CD4-positive, alpha-beta T cell treated with Interleukin-6 at 100 ng/mL for 8 hours (primary cell): Measurements from ENCODE around the gene PIK3R5.

ENCODE experiments used
- DNase-seq: peaks from one replicate; pipeline ENCODE4 v3.0.0-alpha.2; 2020; ENCODE audit warnings: mixed read lengths, low spot score

The PIK3R5 gene

DNA sequence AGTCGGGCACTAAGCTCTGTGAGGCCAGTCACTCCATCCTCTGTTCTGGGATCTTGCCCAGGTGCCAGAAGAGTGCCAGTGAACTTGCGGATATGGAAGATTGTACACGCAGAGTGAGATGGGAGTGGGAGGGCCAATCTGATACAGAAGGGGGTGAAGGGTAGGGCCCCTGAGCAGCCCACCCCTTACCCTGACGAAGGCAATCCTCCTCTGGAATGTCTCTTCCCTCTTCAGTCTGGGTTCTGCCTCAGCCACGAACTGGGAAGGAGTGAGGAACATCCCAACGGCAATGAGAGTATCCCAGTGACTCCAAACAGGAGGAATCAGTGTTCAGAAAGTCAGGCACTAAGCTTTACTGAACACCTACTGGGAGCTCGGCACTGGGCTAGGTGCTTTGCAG is 86.1 kb downstream of the PIK3R5 start:
- no peak for DNase-seq

DNA sequence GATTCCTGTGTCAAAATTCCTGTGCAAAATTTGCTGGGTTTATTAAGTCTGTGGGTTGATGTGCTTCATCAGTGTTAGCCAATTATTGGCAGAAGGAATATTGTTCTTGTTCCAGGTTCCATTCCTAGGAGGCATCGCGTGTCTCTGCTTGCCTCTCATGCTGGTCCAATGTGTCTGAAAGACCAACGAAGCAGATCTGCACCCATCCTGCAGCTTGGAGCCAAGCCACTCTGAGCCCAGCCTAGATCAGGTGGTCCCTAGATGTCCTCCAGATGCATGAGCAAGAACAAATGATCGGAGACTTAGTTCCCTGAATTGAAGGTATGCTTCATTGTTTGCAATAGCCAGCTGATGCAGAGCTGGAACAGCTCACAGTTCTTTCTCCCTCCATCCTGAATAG is 87.5 kb downstream of the PIK3R5 start:
- no peak for DNase-seq

DNA sequence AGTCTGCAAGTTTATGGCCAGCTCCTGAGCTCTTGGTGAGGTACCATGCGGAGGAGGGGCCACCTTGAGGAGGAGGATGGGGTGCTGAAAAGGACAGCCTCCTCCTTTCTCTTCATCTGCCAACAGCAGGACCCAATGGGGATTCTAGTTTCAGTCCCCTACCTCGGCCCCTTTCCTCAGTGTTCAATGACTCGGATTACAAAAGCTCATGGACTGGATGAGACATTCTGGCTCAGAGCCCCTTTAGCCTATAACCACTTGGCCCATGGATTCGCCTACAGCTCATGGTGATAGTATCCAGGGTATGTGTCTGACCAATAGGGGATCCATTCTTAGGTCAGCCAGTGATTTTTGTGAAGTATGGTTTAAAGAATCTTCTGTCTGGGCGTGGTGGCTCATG is 89.5 kb downstream of the PIK3R5 start:
- DNase-seq, result no peak

DNA sequence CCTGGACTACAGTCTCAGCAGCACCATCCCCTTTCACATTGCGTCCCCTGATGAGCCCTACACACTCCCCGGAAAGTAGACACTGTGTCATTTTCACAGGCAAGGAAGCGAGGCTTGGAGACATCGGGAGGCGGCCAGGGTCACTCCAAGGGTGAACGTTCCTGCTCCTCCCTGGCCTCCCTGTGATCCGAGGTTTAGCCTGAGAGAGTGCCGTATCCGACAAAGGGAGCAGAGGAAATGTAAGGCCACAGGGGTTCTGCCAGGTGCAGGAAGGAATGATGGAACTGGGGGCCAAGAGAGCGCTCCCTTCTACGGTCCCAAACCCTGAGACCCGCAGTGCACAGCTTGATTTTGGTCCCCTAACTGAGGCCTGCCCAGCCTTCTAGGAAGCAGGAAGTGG is 90.1 kb downstream of the PIK3R5 start:
- DNase-seq, result no peak

DNA sequence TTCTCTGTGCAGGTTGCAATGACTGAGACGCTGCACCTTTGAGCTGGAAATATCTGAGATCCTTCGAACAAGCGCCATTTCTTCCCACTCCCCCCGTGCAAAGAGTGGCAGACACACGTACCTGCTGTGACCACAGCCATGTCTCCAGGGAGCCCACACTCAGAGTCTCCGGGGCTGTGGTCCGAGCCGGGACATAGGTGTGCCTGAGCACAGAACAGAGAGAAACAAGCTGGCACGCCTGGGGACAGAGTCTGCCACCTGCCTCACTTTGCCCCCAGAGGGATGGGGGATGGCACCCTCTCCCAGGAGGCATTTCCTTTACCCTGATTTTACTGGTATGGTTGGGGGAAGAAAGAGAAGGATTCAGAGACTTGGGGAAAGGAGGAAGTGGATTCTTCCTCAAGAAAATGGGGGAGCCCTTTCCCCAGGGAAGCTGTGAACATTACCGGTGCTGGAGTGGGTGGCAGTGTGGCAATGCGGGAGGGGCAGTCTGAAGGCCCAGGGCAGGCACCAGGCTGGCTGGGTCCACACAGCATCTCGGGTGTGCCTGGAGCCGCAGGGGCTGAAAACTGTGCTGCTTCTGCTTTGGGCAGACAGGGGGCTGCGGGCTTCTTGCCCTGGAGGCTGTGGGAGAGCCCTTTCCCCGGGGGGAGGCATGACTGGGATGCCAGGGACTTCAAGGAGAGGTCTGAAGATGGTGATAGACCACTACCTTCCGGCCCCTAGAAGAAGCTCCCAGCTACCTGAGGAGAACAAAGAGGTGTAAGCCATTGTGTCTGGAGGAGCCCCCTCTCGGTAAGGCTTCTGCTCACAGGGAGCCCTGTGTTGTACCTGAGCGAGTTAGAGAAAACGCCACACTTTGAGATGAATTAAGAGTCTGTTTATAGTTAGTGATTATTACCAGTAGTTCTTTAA is 91.4 kb downstream of the PIK3R5 start:
- DNase-seq, result no peak

DNA sequence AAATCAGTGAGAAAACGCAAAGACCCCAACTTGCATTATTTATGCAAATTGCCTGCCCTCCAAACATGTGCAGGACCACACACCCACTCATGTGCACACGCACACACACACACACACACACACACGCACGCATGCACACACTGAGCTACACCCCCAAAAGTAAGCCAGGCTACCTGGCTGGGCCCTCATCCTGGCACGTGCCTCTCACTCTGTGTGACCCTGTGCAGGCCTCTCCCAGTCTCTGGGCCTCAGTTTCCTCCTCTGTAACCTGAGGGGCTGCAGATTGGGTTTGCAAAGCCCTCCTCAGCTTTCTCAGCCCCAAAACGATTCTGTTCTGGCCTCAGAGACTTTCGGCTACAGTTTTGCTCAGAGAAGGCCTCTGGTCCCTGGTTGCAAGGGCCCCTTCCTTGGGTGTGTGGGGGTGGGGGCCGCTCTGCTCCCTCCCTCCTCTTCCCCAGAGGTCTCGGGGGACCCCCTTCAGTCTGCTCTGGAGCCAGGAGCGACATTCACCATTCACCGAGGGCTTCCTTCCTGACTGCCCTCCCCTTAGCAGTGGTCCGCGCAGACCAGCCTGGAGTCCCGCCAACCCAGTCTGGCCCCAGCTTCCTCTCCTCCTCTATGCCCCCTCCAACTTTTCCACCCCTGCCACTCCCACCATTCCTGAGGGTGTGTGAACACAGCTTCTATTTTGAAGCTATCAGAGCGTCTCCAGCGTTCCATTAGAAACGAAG is 92.6 kb downstream of the PIK3R5 start:
- DNase-seq, result no peak

DNA sequence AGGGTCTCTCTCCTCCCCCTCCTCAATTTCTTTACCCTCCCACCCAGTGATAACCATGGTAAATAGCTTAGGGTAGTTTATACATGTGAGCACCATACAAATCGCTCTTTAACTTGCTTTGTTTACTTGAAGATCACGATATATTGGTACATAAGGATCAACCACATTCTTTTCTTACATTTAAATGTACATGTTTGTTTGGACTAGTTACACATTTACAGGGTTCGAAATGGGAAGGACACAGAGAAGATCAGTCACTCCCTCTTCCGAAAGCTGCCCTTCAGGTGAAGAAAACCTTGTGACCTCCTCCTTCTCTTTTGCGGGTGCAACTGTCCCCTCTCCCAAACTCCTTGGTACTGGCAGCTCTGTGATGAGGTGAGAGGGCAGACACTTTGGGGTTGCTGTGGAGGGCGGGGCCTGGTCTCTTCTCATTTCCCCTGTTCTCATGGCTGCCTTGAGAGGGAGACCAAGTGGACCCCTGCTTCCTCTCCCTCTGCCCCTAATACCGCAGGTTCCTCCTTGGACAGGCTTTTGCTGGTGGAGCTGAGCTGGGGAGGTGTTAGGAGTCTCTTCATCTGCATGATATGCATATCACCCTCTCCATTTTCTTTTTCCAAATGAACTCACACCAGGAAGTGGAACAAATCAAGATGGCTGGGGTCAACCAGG is 93.3 kb downstream of the PIK3R5 start:
- DNase-seq, result no peak

DNA sequence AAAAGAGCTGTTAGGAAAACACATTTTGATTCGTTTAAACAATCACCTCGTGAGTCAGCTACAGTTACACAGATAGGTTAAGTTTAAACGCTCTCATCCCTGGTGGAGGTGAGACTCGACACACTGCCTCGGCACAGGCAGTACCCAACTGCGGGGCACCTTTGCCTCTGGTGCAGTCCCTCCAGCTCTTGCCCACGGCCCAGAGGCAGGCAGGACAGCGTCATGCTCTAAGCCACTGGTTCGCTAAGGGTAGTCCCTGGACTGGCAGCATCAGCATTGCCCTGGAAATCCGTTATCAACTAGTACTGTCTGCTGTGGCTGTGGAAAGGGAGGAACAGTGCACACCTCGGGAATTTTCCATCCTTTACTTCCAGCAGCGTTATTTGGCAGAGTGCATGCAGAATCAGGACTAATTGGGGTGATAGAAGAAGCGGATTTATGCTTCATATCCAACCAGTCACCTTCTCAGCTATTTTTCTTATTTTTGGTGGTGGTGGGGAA is 94.4 kb downstream of the PIK3R5 start:
- DNase-seq, result no peak

DNA sequence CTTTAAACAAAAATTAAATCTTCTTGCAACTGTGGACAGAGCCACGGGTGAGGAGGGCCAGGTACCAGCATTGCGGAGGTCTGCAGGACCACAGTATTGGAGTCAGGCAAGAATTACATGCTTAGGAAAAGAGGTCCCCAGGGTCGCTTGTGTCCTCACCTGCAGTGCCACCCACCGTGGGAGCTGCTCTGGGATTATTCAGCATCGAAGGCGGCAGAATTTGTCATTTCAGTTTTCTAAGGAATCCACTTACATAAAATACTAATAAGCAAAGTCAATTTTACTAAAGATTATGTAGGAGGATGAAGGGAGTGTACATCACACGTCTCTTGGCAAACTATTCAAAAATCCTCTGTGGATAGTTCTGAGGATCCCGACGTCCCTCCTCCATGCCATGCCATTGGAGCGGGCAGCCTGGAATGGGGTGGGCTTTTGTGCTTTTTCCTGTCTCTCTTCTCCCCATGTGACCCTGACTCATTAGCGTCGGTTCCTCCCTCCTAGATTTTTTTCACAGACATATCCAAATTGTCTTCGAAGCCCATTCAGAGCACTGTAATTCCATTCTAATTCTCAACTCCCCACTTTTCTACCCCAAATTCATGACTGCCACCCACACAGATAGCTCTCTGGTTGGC is 95.0 kb downstream of the PIK3R5 start:
- DNase-seq, result no peak

DNA sequence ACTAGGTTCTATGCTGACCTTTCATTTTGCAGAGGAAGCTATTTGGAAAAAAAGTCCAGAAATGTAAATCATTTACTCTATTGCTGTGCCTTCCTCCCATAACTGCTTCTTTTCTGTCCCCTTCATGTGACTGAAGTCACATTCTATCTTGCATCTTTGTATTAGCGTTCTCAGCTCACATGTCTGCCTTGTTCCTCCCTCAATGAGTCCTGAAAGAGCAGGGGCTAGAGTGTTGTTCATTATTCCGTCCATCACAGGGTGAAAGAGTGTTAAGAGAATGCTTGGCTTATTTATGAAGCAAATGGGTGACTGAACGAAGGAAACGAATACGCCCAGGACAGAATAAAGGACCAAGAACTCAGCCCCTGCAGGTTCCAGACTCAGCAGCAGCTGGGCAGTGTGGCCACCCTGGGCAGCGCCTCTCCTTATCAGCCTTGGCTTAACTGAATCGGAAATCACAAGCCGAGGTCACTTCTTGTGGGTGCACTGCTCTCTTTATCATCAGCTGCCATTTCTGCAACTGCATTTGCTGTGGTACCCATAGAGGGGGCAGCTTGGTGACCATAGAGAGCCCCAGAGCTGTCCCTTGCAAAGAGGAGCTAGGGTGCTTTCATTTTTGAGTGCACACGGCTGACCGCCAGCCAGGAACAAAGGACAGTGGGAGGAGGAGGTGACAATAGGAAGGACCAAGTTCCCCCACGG is 96.2 kb downstream of the PIK3R5 start:
- DNase-seq, result no peak

DNA sequence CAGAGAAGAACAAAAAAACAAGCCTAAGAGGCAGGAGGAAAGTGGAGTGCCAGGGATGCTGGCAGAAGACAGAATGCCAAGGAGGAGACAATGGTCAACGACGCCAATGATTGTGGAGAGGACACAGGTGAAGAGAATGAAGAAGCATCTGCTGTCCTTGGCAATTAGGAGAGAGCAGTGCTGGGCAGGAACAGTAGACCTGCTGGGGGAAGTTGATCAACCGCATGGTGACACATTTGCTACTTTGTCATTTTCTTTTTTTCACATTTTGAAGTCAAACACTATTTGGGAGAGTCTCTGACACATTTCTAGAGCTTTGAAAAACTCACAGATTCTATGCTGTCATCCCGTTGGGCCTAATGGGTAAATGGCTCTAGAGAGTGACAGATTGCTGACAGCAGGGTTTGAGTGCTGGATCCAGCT is 97.0 kb downstream of the PIK3R5 start:
- DNase-seq, result no peak

DNA sequence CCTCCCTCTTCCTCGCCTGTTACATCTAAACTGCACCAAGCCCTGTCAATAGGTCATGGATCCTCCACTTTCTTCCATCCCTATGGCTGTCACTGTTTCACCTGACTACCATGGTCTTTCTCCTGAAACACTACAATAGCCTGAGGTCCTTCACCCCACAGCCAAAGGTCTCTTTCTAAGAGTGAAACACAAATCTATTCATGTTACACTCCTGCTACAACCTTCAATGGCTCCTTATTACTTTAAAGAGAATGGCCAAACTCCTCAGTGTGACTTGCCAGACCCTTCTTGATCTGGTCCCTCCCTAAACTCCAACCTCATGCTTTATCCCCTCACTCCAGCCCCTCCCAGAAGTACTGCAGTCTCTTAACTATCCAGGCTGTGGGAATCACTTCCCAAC is 97.4 kb downstream of the PIK3R5 start:
- no peak for DNase-seq

DNA sequence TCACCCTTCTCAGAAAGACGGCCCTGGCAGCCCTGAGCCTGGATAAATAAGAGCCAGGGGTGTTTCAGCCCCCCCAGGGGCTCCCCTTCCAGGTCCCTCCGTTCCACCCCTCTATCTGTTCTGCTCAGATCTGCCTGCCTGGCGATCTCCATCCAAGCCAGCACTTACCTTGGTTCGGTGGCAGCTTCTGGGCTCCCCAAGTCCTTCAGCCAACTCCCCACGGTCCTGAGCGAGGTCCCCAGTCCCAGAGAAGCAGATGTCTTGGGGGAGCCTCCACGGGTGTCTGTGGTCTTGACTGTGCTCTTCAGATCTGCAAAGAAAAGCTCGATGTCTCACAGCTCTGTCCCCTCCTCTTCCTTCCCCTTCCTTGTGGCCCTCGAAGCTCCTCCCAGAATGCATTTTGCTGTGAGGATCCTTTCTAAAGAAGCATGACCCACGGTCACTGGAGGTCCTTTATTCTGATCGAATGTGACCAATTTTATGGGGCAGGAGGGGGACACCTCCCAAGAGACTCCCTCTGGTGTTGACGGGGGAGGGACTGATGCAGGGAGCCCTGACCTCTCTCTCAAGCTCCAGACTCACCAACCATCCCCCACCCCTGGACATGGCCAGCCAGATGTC is 98.0 kb downstream of the PIK3R5 start, which contains the start of gene PIK3R6:
TSS of gene PIK3R6 (minus strand) at position 314 of the 621 bp plus-strand sequence. CDS start 17,880 bp downstream, outside the sequence.
- DNase-seq, result no peak

DNA sequence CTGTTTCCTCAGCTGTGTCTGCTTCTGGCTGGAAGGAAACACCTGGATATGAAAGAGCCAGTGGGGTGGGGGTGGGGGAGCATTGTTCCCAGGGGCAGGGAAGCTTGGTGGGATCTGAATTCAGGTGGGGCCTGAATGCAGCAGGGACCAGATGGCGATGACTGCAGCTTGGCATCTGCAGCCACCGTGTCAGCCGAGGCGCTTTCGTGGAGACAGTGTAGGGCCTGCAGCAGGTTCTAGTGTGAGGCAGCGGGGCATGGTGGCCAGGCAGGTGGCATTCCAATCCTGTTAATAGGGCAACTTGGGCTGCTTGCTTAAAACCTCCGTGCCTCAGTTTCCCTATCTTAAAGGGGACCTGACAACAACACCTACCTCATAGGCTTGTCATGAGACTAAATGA is 99.7 kb downstream of the PIK3R5 start:
- no peak for DNase-seq

DNA sequence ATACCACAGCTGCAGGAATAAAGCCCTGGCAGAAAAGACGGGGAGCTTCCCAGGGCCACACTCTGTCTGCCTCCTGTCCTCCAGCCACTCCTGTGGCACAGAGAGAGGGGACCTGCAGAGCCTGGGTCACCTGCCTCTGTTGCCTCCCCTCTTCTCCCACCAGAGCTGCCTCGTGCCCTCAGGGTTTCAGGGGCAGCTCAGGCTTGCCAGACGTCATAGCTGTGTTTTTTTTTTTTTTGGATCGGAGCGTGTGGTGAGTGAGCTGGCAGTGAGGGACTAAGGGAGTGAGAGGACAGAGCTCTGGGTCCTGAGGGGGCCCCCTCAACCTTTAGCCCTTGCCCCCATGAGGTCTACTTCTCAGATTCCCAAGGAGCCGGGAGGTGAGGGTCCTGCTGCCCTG is 100.1 kb downstream of the PIK3R5 start:
- no peak for DNase-seq

DNA sequence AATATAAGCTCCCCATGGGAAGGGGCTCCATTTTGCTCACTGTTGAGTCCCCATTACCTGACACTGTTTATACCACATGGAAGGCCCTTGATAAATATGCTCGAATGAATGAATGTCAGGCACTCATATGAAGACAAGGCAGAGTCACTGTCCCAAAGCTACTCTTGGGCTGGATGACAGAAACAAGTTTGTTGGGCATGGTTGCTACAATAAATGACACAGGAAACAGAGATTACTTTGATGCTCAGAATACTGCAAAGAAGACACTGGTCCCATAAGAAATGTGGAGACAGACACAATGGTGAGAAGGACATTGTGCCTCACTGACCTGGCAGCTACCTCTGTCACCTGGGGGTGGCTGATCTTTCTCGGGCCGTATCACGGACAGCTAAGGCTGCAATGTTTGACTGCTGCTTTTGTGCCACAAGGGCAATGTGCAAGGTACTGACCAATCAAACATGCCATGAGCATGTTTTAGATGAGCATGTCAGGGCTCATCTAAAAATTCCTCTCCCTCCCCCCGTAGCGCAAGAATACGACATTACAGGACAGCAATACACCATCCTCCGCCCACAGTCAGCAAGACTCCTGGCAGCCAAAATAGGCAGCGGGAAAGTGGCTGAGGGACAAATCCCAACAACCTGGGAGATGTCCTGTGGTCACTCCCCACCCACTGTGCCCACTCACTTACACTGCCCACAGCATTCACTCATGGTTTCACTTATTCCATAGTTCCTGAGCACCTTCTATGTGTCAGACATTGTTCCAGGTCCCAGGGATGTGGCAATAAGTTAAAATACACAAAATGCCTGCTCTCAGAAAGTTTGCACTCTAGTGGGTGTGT is 103.1 kb downstream of the PIK3R5 start:
- DNase-seq, result no peak

DNA sequence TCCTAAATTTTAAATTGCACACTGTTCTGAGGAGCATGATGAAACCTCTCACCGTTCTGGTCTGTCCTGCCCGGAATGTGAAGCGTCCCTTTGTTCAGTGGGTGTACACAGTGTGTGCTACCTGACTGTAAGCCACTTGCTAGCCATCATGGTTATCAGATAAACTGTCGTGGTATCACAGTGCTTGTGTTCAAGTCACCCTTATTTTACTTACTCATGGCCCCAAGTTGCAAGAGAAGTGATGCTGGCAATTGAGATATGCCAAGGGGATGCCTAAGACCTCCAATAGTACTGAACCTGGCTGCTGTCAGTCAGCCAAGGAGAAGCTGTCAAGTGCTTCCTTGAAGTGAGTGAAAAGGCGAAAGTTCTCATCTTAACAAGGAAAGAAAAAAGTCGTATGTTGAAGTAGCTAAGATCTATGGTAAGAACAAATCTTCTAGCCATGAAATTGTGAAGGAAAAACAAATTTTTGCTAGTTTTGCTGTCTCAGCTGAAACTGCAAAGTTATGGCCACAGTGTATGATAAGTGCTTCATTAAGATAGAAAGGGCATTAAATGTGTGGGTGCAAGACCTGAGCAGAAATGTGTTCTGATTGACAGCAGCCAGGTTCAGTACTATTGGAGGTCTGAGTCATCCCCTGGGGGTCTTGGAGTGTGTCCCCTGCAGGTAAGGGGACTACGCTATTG is 103.9 kb downstream of the PIK3R5 start:
- no peak for DNase-seq

DNA sequence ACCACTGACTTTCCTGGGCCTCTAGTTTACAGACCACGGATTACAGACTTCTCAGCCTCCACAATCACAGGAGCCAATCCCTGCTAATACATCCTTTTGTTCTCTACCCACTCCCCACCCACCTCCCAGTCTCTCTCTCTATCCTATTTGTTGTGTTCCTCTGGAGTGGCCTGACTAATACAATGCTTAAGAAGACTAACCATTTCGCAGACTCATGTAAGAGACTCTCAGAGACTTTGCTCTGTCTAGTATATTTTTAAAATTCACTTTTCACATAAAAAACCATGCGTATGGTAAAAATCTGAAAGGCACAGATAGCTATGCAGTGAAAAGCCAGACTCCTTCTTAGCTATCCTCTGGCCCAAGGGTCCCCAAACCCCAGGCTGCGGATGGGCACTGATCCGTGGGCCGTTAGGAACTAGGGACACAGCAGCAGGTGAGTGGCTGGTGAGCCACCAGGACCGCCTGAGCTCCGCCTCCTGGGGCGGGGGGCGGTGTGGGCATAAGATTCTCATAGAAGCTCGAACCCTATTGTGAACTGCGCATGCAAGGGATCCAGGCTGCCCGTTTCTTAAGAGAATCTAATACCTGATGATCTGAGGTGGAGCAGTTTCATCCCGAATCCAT is 105.6 kb downstream of the PIK3R5 start:
- DNase-seq, result no peak
